Thyroid gland (tissue), 4 donors: ENCODE data around the gene RAB1B. TPM values are rescaled to one million over a fixed set of nuclear protein-coding genes. Genes with fewer than 3 reads are reported as not detected.
A peak's percentile ranks its signal among the peaks of the same experiment; 100 is the strongest.

ENCODE experiments used
- DNase-seq, 2 donors: peaks; one replicate each; pipeline ENCODE4 v3.0.0-alpha.2; 2019
- H3K27ac ChIP-seq, 3 donors: fragments of 200-600 bp; sonication (generic); 1 replicate in 2 of 3; 2 replicates in 1 of 3; pipeline ENCODE4 v1.5.1; 2016 to 2019; ENCODE audit warnings: mild to moderate bottlenecking in 1 of 3, moderate library complexity in 1 of 3
- H3K27me3 ChIP-seq: fragments of 200-600 bp; sonication (generic); one replicate; pipeline ENCODE4 v1.5.1; 2019
- H3K36me3 ChIP-seq, 2 donors: fragments of 200-600 bp; sonication (generic); one replicate each; pipeline ENCODE4 v1.5.1; 2016 to 2019
- H3K4me1 ChIP-seq, 2 donors: fragments of 200-600 bp; sonication (generic); one replicate each; pipeline ENCODE4 v1.5.1; 2017 to 2019
- H3K4me3 ChIP-seq, 3 donors: fragments of 200-600 bp; sonication (generic); replicated peaks in 1 of 3; 1 replicate in 2 of 3; 2 replicates in 1 of 3; pipeline ENCODE4 v1.5.1; 2016; ENCODE audit warnings: mild to moderate bottlenecking in 1 of 3
- H3K9me3 ChIP-seq: fragments of 200-600 bp; sonication (generic); one replicate; pipeline ENCODE4 v1.5.1; 2017
- CTCF ChIP-seq, 6 experiments: fragments of 200-600 bp in 3 of 6; fragments of 450-650 bp in 3 of 6; sonication (generic) in 3 of 6; IDR thresholded peaks; one replicate each; pipeline ENCODE4 v1.5.1; 2016 to 2019; ENCODE audit warnings: antibody characterized with exemption in 6 of 6, mild to moderate bottlenecking in 2 of 6, inconsistent platforms in 1 of 6, moderate library complexity in 1 of 6
- POLR2A ChIP-seq, 2 donors: fragments of 450-650 bp; IDR thresholded peaks; one replicate each; pipeline ENCODE4 v1.6.1; 2017; ENCODE audit warnings: antibody characterized with exemption in 2 of 2, mild to moderate bottlenecking in 2 of 2, moderate library complexity in 1 of 2
- WGBS, 2 donors: methylation state at CpG; one replicate each; pipeline ENCODE4 v1.1.5; 2017; 5-methylcytosine and 5-hydroxymethylcytosine counted together
- intact Hi-C: fragments of 100-400 bp; cut with DNase I; formaldehyde crosslinking; loops from one replicate; pipeline ENCODE4 v1.15.1; 2023
- total RNA-seq, 4 donors: library from RNA; depleted of rRNA; stranded (reverse); fragments of >200 nt; gene quantifications; one replicate each; pipeline ENCODE4 v1.2.3, GENCODE V29; 2016

The RAB1B gene
- total RNA-seq, 4 donors from 2014 or later, result 122 to 166 (median 130) TPM

GRCh38 chr11:66279092-66279734, 10.8 kb downstream of the RAB1B start:
- Histone ChIP-seq H3K36me3 (peaks cover 18 to 22% of the 10 kb centered on the region in 2 donors), H3K4me3 (no peak overlapping the region), H3K9me3 (no peaks in the 10 kb centered on the region), H3K27me3 (no peaks in the 10 kb centered on the region), H3K4me1 (peaks cover 4 to 14% of the 10 kb centered on the region in 2 donors), H3K27ac (no peak overlapping the region)
- intact Hi-C loops, result no loop called here
- no peak for DNase-seq
- TF ChIP-seq CTCF (IDR thresholded peaks at IDR 0.05), result no peak
- TF ChIP-seq POLR2A (IDR thresholded peaks at IDR 0.05), result no peak
- 67 to 73% methylated on average over 15 of the region's 15 CpGs for WGBS, 2 donors

GRCh38 chr11:66280428-66280827, 12.0 kb downstream of the RAB1B start:
- TF ChIP-seq CTCF (IDR thresholded peaks at IDR 0.05) (no peak), POLR2A (IDR thresholded peaks at IDR 0.05) (no peak)
- Histone ChIP-seq H3K4me3 (no peak overlapping the region), H3K9me3 (no peaks in the 10 kb centered on the region), H3K27me3 (no peaks in the 10 kb centered on the region), H3K27ac (no peak overlapping the region), H3K36me3 (peaks cover 6 to 17% of the 10 kb centered on the region in 2 donors), H3K4me1 (peaks cover 4 to 14% of the 10 kb centered on the region in 2 donors)
- 84 to 85% methylated on average over 6 to 9 of the region's 14 CpGs for WGBS, 2 donors
- DNase-seq, result no peak
- intact Hi-C loops, result no loop called here

GRCh38 chr11:66281001-66281400, 12.6 kb downstream of the RAB1B start:
- TF ChIP-seq POLR2A (IDR thresholded peaks at IDR 0.05) (no peak), CTCF (IDR thresholded peaks at IDR 0.05) (no peak)
- DNase-seq, result no peak
- Histone ChIP-seq H3K27me3 (no peaks in the 10 kb centered on the region), H3K27ac (no peak overlapping the region), H3K36me3 (peaks cover under 1 to 11% of the 10 kb centered on the region in 2 donors), H3K9me3 (no peaks in the 10 kb centered on the region), H3K4me3 (no peak overlapping the region), H3K4me1 (peaks cover 4 to 14% of the 10 kb centered on the region in 2 donors)
- intact Hi-C loops, result no loop called here
- 87 to 96% methylated on average over 6 of the region's 6 CpGs for WGBS, 2 donors

GRCh38 chr11:66281776-66282467, 13.5 kb downstream of the RAB1B start:
- 38 to 66% methylated on average over 5 to 14 of the region's 20 CpGs for whole genome bisulfite sequencing, 2 donors
- DNase-seq, result peak in 1 of 2 donors; percentile 25
- no peak overlapping the region for H3K4me3 ChIP-seq
- no peaks in the 10 kb centered on the region for H3K9me3 ChIP-seq
- peaks cover 0 to 6% of the 10 kb centered on the region in 2 donors for H3K36me3 ChIP-seq
- TF ChIP-seq CTCF (IDR thresholded peaks at IDR 0.05), result no peak
- no peak for TF ChIP-seq POLR2A (IDR thresholded peaks at IDR 0.05)
- peaks cover 4 to 14% of the 10 kb centered on the region in 2 donors for H3K4me1 ChIP-seq
- intact Hi-C loops, result loop anchor here (2.0 kb wide), 1 partner anchor 59 kb away; no protein-coding TSS in a partner anchor
- no peak overlapping the region for H3K27ac ChIP-seq
- no peaks in the 10 kb centered on the region for H3K27me3 ChIP-seq
